GM21723 (cell line): Measurements from ENCODE around the gene PROSER3.

ENCODE experiments used
- ATAC-seq: cut with Tn5 transposase; IDR thresholded peaks from one replicate; pipeline ENCODE4 v1.9.1; 2021; ENCODE audit warnings: mild to moderate bottlenecking, moderate library complexity; ENCODE audit not compliant: unreplicated experiment

Gene PROSER3

GRCh38 chr19:35816846-35817245 lies 58.9 kb downstream of the PROSER3 start:
- no peak for ATAC-seq

GRCh38 chr19:35818445-35818844 lies 60.5 kb downstream of the PROSER3 start:
- no peak for ATAC-seq
